Neutrophil (primary cell): ENCODE measurements around the gene YWHAH.
"Not testable (repeated sequence)": the region's sequence is repeated elsewhere in the genome, so short reads cannot be mapped to it uniquely, and the experiment has no call there.

Experiments used
- H3K27ac ChIP-seq: fragments of 200-600 bp; sonication (generic); 2 replicates; pipeline ENCODE4 v1.5.1; 2016; ENCODE audit warnings: mild to moderate bottlenecking, moderate library complexity
- H3K27me3 ChIP-seq: fragments of 200-600 bp; sonication (generic); 2 replicates; pipeline ENCODE4 v1.6.0; 2016; ENCODE audit warnings: mild to moderate bottlenecking
- H3K36me3 ChIP-seq: fragments of 200-600 bp; sonication (generic); 2 replicates; pipeline ENCODE4 v1.5.1; 2017
- H3K4me1 ChIP-seq, 2 experiments: fragments of 200-600 bp in 1 of 2; sonication (generic) in 1 of 2; 1 replicate in 1 of 2; 2 replicates in 1 of 2; pipeline versions ENCODE4 v1.5.1 to v1.6.1; 2013 to 2016; ENCODE audit warnings: low read depth in 1 of 2, low read length in 1 of 2, mild to moderate bottlenecking in 1 of 2, moderate library complexity in 1 of 2; ENCODE audit not compliant: control insufficient read depth in 1 of 2, insufficient read depth in 1 of 2
- H3K4me3 ChIP-seq, 2 experiments: fragments of 200-600 bp in 1 of 2; sonication (generic) in 1 of 2; 1 replicate in 1 of 2; 2 replicates in 1 of 2; pipeline ENCODE4 v1.5.1; 2013 to 2016; ENCODE audit warnings: low read depth in 1 of 2, low read length in 1 of 2, mild to moderate bottlenecking in 1 of 2, moderate library complexity in 1 of 2
- H3K9me3 ChIP-seq: fragments of 200-600 bp; sonication (generic); 2 replicates; pipeline ENCODE4 v1.5.1; 2016
- CTCF ChIP-seq: fragments of 200-600 bp; sonication (generic); IDR thresholded peaks from 2 replicates; pipeline ENCODE4 v1.5.1; 2016; ENCODE audit warnings: antibody characterized with exemption

The YWHAH gene

DNA sequence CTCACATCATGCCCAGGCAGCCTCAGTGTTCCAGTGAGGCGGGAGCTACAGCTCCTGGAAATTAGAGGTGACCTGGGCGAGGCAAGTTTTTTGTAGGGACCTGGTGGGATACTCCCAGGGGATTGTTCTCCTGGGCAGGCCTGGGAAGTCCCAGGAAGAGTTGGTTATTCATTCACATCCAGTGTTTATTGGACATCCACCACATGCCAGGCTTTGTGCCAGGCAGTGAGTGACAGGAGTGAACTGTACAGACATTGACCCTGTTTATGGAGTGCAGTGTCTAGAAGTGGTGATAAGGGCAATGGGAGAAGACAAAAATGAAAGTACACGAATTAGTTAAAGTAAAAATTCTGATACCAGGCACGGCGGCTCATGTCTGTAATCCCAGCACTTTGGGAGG, 29.4 kb downstream of the YWHAH start:
- no peak overlapping the region for H3K27ac ChIP-seq
- peaks cover 9 to 10% of the 10 kb centered on the region in 2 experiments for H3K4me1 ChIP-seq
- H3K4me3 ChIP-seq = no peak overlapping the region
- peaks cover 19% of the 10 kb centered on the region for H3K27me3 ChIP-seq
- TF ChIP-seq CTCF = no peak
- H3K36me3 ChIP-seq = no peaks in the 10 kb centered on the region
- no peaks in the 10 kb centered on the region for H3K9me3 ChIP-seq

DNA sequence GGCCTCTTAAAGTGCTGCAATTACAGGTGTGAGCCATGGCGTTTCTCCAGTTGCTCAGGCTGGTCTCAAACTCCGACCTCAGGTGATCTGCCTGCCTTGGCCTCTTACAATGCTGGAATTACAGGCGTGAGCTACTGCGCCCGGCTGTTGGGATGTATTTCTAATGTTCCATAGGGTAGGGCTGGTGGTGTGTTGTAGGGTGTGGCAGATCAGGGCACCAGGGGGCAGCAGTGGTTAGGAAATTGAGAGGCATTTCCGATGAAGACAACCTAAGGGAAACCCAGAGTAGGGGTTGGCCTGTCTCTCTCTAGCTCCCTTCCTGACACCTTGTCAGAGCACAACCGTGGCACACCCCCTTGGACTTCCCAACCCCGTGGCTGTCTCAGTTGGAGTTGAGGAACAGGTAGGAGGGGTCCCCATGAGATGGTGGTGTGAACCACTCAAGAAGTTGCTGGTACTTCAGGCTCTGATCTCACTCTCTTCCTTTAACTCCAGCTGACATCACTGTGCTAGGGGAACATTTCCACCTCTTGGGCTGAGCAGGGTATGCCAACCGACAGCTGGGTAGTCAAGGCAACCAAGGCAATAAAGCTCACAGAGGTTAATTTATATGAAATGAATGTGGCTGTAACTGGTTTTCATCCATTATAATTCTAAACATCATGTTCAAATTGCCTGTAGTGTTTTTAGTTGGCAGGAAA, 33.0 kb downstream of the YWHAH start:
- Histone ChIP-seq H3K4me1 (no peaks in the 10 kb centered on the region), H3K36me3 (no peaks in the 10 kb centered on the region), H3K9me3 (no peaks in the 10 kb centered on the region), H3K4me3 (no peak overlapping the region), H3K27me3 (peaks cover 4% of the 10 kb centered on the region), H3K27ac (no peak overlapping the region)
- no peak for TF ChIP-seq CTCF

DNA sequence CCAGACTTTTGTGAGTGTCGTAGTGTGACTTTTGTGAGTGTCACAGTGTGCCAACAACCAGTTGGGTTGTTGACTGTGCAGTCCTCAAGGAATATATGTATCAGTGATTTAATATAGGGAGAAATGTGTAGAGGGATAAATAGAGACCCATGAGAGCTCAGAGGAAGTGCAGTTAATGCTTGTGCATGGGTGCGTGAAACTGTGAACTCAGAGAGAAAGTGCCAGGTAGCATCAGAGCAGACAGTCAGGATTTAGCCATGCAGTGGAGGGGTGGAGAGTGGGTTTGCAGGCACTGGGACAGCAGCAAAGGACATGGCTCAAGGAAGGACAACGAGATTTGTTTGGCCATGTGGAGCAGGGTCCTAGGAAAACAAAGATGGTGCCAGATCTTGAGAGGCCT, 33.6 kb downstream of the YWHAH start:
- H3K36me3 ChIP-seq = no peaks in the 10 kb centered on the region
- H3K4me3 ChIP-seq = no peak overlapping the region
- peaks cover 4% of the 10 kb centered on the region for H3K27me3 ChIP-seq
- no peaks in the 10 kb centered on the region for H3K9me3 ChIP-seq
- TF ChIP-seq CTCF = no peak
- H3K27ac ChIP-seq = no peak overlapping the region
- H3K4me1 ChIP-seq = no peaks in the 10 kb centered on the region

GRCh38 chr22:31980628-31981027, 36.3 kb downstream of the YWHAH start:
- TF ChIP-seq CTCF = no peak
- H3K27me3 ChIP-seq = peaks cover 4% of the 10 kb centered on the region
- no peaks in the 10 kb centered on the region for H3K36me3 ChIP-seq

GRCh38 chr22:31981976-31982375, 37.6 kb downstream of the YWHAH start:
- not testable (repeated sequence) for H3K27me3 ChIP-seq, H3K36me3 ChIP-seq, H3K9me3 ChIP-seq, H3K4me3 ChIP-seq, H3K27ac ChIP-seq, H3K4me1 ChIP-seq

More at GRCh38 chr22:31980628-31981027, 36.3 kb downstream of the YWHAH start:
- no peak overlapping the region for H3K4me3 ChIP-seq
- no peak overlapping the region for H3K27ac ChIP-seq
- no peaks in the 10 kb centered on the region for H3K4me1 ChIP-seq
- no peaks in the 10 kb centered on the region for H3K9me3 ChIP-seq

- TF ChIP-seq CTCF = no peak
- peaks cover 17% of the 10 kb centered on the region for H3K27me3 ChIP-seq
- no peak overlapping the region for H3K4me3 ChIP-seq
- no peak overlapping the region for H3K27ac ChIP-seq
- H3K9me3 ChIP-seq = no peaks in the 10 kb centered on the region
- H3K4me1 ChIP-seq = no peaks in the 10 kb centered on the region
- H3K36me3 ChIP-seq = no peaks in the 10 kb centered on the region
Measured at GRCh38 chr22:31983911-31984656, 39.7 kb downstream of the YWHAH start.
